ENCODE data around the gene ZDHHC11B. TPM values are rescaled to one million over a fixed set of nuclear protein-coding genes. Genes with fewer than 3 reads are reported as not detected.
"Not testable (repeated sequence)": the region's sequence is repeated elsewhere in the genome, so short reads cannot be mapped to it uniquely, and the experiment has no call there.

Gene ZDHHC11B
- total RNA-seq, 4 donors from 2014 or later = 2.5 to 19.0 (median 4.7) TPM

GRCh38 chr5:708374-708773 lies 76.2 kb downstream of the ZDHHC11B start:
- intact Hi-C loops (cut with DNase I; ENCODE audit: low total_unique reads); H3K4me3 ChIP-seq (ENCODE audit: low read depth, poor library complexity, severe bottlenecking); DNase-seq (ENCODE audit: low spot score in 2 of 2): not testable (repeated sequence)
- 92 to 96% methylated on average over 4 of the region's 4 CpGs for WGBS, 2 donors

DNA sequence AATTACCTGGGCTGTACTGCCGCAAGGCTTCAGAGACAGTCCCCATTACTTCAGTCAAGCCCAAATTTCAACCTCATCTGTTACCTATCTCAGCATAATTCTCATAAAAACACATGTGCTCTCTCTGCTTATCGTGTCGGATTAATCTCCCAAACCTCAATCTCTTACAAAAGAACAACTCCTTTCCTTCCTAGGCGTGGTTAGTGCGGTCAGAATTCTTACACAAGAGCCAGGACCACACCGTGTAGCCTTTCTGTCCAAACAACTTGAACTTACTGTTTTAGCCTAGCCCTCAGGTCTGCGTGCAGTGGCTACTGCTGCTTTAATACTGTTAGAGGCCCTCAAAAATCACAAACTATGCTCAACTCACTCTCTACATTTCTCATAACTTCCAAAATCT lies 78.4 kb downstream of the ZDHHC11B start:
- WGBS, 2 donors = 79 to 89% methylated on average over 7 of the region's 7 CpGs
- DNase-seq (ENCODE audit: low spot score in 2 of 2) = not testable (repeated sequence)

GRCh38 chr5:696753-697702 lies 87.5 kb downstream of the ZDHHC11B start:
- WGBS, 2 donors = 82 to 93% methylated on average over 21 of the region's 21 CpGs
- intact Hi-C loops (cut with DNase I; ENCODE audit: low total_unique reads); H3K4me3 ChIP-seq (ENCODE audit: low read depth, poor library complexity, severe bottlenecking): not testable (repeated sequence)
- DNase-seq (ENCODE audit: low spot score in 2 of 2) = peak in 1 of 2 donors; percentile 77

More for the DNA sequence above, 78.4 kb downstream of the ZDHHC11B start:
- H3K4me3 ChIP-seq (ENCODE audit: low read depth, poor library complexity, severe bottlenecking); intact Hi-C loops (cut with DNase I; ENCODE audit: low total_unique reads): not testable (repeated sequence)

- DNase-seq (ENCODE audit: low spot score in 2 of 2); intact Hi-C loops (cut with DNase I; ENCODE audit: low total_unique reads); H3K4me3 ChIP-seq (ENCODE audit: low read depth, poor library complexity, severe bottlenecking): not testable (repeated sequence)
- 89 to 93% methylated on average over 3 to 6 of the region's 8 CpGs for WGBS, 2 donors
Observed at GRCh38 chr5:696191-696590, 88.3 kb downstream of the ZDHHC11B start.

DNA sequence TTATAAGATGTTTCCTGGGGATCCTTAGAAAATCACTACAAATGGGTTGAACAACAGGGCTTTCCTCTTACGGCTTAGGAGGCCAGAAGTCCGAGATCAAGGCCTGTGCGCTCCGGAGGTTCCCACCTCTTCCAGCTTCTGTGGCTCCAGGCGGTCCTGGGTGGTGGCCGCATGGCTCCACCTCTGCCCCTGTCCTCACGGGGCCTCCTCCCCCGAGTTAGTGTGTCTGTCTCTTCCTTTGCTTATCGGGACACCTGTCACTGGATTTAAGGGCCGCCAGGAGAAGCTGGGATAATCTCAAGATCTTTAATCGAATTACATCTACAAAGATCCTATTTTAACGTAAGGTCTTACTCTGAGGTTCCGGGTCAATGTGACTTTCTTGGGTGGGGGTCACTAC lies 89.1 kb downstream of the ZDHHC11B start:
- DNase-seq (ENCODE audit: low spot score in 2 of 2); intact Hi-C loops (cut with DNase I; ENCODE audit: low total_unique reads); H3K4me3 ChIP-seq (ENCODE audit: low read depth, poor library complexity, severe bottlenecking): not testable (repeated sequence)
- 88 to 96% methylated on average over 5 to 11 of the region's 13 CpGs for WGBS, 2 donors

DNA sequence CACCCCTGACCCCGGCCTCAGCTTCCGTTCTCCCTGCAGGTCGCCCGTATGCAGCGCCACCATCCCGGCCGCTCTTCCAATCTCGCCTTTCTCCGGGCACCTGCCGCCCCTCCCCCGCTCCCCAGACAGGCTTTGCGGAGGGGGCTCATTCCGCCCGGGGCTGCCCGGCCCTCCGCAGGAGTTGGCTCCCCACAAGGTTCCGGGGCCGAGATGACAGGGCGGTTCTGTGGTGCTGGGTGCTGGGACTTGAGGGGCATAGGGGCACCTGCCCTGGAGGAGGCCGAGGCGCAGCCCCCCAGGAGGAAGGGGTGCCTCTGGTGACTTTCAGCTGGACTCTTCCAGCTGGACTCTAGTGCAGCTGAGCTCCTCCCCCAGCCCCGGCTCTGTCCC lies 90.5 kb downstream of the ZDHHC11B start:
- intact Hi-C loops (cut with DNase I; ENCODE audit: low total_unique reads); H3K4me3 ChIP-seq (ENCODE audit: low read depth, poor library complexity, severe bottlenecking); DNase-seq (ENCODE audit: low spot score in 2 of 2): not testable (repeated sequence)
- WGBS, 2 donors = no CpG with 5 or more reads among the region's 22 CpGs

DNA sequence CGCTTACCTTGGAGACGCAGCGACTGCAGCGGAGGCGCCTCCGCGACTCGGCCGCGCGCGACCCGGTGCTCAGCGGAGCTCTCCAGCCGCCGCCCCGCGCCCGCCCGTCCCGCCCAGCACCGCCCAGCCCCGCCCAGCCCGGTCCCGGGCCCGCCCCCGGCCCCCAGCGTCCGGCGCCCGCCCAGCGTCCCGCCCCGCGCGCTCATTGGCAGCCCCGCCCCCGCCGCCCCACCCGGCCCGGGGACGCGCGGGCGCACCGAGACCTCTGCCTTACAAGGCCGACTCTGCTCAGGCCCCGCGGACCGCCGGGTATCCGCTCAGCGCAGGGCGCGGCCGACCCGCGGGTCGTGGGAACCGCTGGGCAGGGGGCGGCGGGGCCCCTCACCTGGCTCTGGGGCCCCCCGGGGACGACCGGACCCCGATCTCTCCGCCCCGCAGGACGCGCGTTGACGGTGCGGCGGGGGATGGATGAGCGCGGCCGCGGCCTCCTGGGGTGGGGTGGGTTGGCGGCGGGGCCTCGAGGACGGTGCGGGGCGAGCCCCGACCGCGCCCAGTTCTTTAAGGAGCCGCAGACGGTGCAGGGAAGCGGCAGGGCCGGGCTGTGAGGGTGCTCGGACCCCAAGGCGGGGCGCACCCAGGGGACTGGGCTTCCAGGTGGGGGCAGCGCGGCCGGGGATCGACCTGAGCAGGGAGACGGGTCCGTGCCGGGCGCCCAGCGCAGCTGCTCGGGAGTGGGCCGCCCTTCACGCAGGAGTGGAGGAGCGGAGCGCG lies 91.1 kb downstream of the ZDHHC11B start, which contains the start of gene TPPP:
TPPP (minus strand) TSS at position 82 of the 771 bp plus-strand sequence. CDS start 15,292 bp downstream, outside the sequence.
- WGBS, 2 donors = 0% methylated on average over 14 of the region's 109 CpGs; no CpG with 5 or more reads in 1 of the 2 donors
- H3K4me3 ChIP-seq (ENCODE audit: low read depth, poor library complexity, severe bottlenecking) = peak within 1 kb of the TSS; percentile 17
- intact Hi-C loops (cut with DNase I; ENCODE audit: low total_unique reads) = not testable (repeated sequence)
- DNase-seq (ENCODE audit: low spot score in 2 of 2) = peak; percentile 75 to 95

DNA sequence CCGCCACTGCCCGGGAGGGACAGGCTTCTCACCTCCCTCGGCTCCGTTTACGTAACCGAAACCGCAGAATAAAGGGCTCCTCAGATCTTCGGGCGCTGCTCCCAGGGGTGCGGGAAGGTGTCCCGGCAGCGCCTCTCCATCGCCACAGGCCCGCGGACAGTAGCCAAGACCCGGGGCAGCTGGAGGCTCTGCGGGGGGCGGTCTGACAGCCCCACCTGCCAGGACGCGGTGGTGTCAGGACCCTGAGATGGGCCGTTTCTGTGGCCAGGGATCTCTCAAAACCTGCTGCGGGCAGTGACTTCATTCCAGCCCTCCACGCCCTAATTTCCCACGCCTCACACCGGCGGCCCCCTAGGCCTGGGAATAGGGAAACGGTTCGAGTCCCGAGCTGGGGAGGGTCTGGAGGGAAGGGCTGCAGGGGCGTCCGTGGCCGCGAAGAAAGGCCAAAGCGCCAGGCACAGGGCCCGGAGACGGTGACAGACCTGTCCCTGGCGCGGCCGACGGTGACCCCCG lies 91.9 kb downstream of the ZDHHC11B start:
- DNase-seq (ENCODE audit: low spot score in 2 of 2); intact Hi-C loops (cut with DNase I; ENCODE audit: low total_unique reads): not testable (repeated sequence)
- 1 to 4% methylated on average over 5 to 36 of the region's 41 CpGs for WGBS, 2 donors
- peak overlapping the region; percentile 17 for H3K4me3 ChIP-seq (ENCODE audit: low read depth, poor library complexity, severe bottlenecking)

GRCh38 chr5:691817-692528 lies 92.6 kb downstream of the ZDHHC11B start:
- intact Hi-C loops (cut with DNase I; ENCODE audit: low total_unique reads) = no loop called here
- 14 to 27% methylated on average over 1 to 2 of the region's 2 CpGs for WGBS, 2 donors
- no peak overlapping the region for H3K4me3 ChIP-seq (ENCODE audit: low read depth, poor library complexity, severe bottlenecking)
- no peak for DNase-seq (ENCODE audit: low spot score in 2 of 2)
- TF ChIP-seq CTCF (IDR thresholded peaks at IDR 0.05) (no peak), POLR2A (IDR thresholded peaks at IDR 0.05) (no peak)

DNA sequence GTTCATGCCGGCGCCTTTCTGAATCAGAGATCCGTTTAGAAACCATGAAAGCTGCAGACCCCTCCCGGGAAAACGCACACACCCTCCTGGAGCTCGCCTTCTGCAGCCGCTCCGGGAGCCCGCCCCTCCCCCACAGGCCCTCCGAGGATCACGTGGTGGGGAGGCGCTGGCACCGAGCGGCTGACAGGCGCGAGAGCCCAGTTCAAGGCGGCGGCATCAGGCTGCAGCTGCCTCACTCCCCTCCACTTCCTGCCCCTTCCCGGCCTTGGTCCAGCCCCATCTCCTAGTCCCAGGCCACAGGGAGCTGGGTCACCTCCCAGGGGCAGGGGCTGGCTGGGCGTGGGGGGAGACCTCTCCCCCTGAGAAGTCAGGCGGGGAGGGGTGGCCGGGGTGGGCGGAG lies 93.5 kb downstream of the ZDHHC11B start:
- H3K4me3 ChIP-seq (ENCODE audit: low read depth, poor library complexity, severe bottlenecking); DNase-seq (ENCODE audit: low spot score in 2 of 2); intact Hi-C loops (cut with DNase I; ENCODE audit: low total_unique reads): not testable (repeated sequence)
- WGBS, 2 donors = no CpG with 5 or more reads among the region's 23 CpGs

- WGBS, 2 donors = no CpG with 5 or more reads among the region's 12 CpGs
- intact Hi-C loops (cut with DNase I; ENCODE audit: low total_unique reads); H3K4me3 ChIP-seq (ENCODE audit: low read depth, poor library complexity, severe bottlenecking); DNase-seq (ENCODE audit: low spot score in 2 of 2): not testable (repeated sequence)
Observed at GRCh38 chr5:690293-690692, 94.2 kb downstream of the ZDHHC11B start.

GRCh38 chr5:688348-689010 lies 96.0 kb downstream of the ZDHHC11B start:
- intact Hi-C loops (cut with DNase I; ENCODE audit: low total_unique reads) = not testable (repeated sequence)
- DNase-seq (ENCODE audit: low spot score in 2 of 2) = peak in 1 of 2 donors; percentile 85
- 84 to 90% methylated on average over 19 to 24 of the region's 30 CpGs for WGBS, 2 donors

More at GRCh38 chr5:688348-689010, 96.0 kb downstream of the ZDHHC11B start:
- not testable (repeated sequence) for H3K4me3 ChIP-seq (ENCODE audit: low read depth, poor library complexity, severe bottlenecking)
